Activated T-cell treated with anti-CD3 and anti-CD28 coated beads, Interleukin-2, amount 50 U/mL, for 24 hours (primary cell): Measurements from ENCODE around the gene RBM33.

Experiments
- DNase-seq: peaks from one replicate; pipeline ENCODE4 v3.0.0-alpha.2; 2020
- H3K27ac Mint-ChIP-seq: 2 replicates; pipeline ENCODE4 v1.8.0; 2020; ENCODE audit warnings: mild to moderate bottlenecking, mixed read lengths
- H3K27me3 Mint-ChIP-seq: 2 replicates; pipeline ENCODE4 v1.8.0; 2020; ENCODE audit warnings: mixed read lengths
- H3K36me3 Mint-ChIP-seq: 2 replicates; pipeline ENCODE4 v1.8.0; 2020; ENCODE audit warnings: low read depth, mixed read lengths
- H3K4me1 Mint-ChIP-seq: 2 replicates; pipeline ENCODE4 v1.8.0; 2020; ENCODE audit warnings: low read depth, mixed read lengths
- H3K4me3 Mint-ChIP-seq: 2 replicates; pipeline ENCODE4 v1.8.0; 2020; ENCODE audit warnings: mild to moderate bottlenecking, moderate library complexity, mixed read lengths
- H3K9me3 Mint-ChIP-seq: 2 replicates; pipeline ENCODE4 v1.8.0; 2020; ENCODE audit warnings: mixed read lengths

RBM33 gene

DNA sequence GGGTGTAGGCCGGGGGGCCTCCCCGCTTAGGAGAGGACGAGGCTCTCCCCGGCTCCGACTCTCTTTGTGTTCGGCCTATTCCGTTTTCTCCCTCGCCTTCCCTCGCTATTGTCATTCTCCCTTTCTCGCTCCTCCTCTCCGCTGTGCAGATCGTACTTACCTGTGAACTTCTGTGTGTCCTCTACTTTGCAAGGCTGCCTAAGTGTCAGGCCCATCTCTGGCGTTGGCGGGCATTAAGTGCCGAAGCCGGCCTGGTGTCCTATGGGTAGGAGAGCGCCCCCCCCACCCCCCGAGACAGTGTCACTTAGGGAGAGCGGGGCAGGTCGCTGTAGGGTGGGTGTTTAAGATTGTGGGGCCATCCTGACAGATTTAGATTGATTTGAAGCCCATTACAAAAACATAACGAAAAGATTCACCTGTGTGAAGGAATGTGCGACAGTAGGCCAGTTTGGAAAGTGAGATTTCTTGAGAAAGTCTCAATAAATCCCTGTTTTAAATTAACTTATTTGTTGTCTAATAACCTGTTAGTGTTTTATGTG is 579 bp downstream of the RBM33 start:
- H3K27me3 Mint-ChIP-seq, result no peaks in the 10 kb centered on the region
- H3K27ac Mint-ChIP-seq, result peak overlapping the region; percentile 97
- peaks cover 93% of the 10 kb centered on the region for H3K36me3 Mint-ChIP-seq
- peak overlapping the region; percentile 92 for H3K4me3 Mint-ChIP-seq
- H3K9me3 Mint-ChIP-seq, result peaks cover 18% of the 10 kb centered on the region
- peaks cover 56% of the 10 kb centered on the region for H3K4me1 Mint-ChIP-seq
- DNase-seq, result peak; percentile 67

DNA sequence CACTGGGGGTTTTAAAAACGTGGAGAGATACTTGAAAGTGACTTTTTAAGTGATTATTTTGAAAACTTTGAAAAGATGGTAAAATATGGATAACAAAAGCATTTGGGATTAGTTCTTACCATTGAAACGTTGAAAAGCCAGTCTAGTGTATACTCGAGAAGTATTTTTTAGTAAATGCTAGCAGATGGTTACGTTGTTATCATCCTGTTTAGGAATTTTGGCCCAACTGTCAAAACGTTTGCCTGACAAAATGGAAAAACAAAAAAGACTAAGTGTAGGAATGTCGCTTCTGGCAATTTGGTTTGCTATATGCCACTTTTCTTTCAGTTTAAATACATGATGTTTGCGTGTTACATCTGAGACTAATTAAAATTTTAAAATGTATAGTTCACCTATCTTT is 1.2 kb downstream of the RBM33 start:
- Mint-ChIP-seq H3K27ac (peak overlapping the region; percentile 97), H3K4me3 (peak overlapping the region; percentile 92), H3K4me1 (peaks cover 61% of the 10 kb centered on the region), H3K36me3 (peaks cover 91% of the 10 kb centered on the region), H3K9me3 (peaks cover 18% of the 10 kb centered on the region), H3K27me3 (no peaks in the 10 kb centered on the region)
- no peak for DNase-seq

DNA sequence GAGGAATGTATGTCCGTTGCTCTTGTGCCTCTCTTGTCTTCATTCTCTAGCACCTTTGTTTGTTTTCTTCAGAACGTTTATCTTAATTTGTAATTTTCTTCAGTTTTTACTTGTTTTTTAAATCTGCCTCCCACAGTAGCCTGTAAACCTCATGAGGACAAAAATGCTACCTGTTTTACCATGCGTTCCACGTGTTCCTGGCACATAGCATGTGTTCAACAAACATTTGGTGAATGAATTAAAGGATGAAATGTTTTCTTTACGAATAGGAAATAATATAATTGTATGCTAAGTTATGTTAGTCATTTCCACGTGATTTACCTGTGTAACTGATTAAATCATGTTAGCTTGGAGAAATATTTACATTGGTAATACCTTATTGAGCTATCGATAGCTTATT is 2.2 kb downstream of the RBM33 start:
- peaks cover 72% of the 10 kb centered on the region for H3K4me1 Mint-ChIP-seq
- DNase-seq, result no peak
- peak overlapping the region; percentile 97 for H3K27ac Mint-ChIP-seq
- peaks cover 88% of the 10 kb centered on the region for H3K36me3 Mint-ChIP-seq
- H3K27me3 Mint-ChIP-seq, result no peaks in the 10 kb centered on the region
- peak overlapping the region; percentile 92 for H3K4me3 Mint-ChIP-seq
- H3K9me3 Mint-ChIP-seq, result peaks cover 18% of the 10 kb centered on the region

DNA sequence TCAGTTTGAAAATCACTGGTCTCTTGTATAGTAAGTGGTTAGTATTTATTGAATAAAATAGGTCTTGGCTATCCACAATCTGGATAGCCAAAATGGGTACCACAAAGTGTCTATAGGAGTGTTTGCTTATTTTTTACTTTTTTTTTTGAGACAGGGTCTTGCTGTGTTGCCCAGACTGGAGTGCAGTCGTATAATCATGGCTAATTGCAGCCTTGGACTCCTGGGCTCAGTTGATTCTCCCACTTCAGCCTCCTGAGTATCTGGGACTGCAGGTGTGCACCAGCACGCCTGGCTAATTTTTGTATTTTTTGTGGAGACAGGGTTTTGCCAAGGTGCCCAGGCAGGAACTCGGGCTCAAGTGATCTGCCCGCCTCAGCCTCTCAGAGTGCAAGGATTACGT is 2.8 kb downstream of the RBM33 start:
- H3K4me3 Mint-ChIP-seq, result peak overlapping the region; percentile 92
- H3K27ac Mint-ChIP-seq, result no peak overlapping the region
- peaks cover 85% of the 10 kb centered on the region for H3K36me3 Mint-ChIP-seq
- H3K9me3 Mint-ChIP-seq, result peaks cover 18% of the 10 kb centered on the region
- H3K27me3 Mint-ChIP-seq, result no peaks in the 10 kb centered on the region
- H3K4me1 Mint-ChIP-seq, result peaks cover 77% of the 10 kb centered on the region
- DNase-seq, result no peak

DNA sequence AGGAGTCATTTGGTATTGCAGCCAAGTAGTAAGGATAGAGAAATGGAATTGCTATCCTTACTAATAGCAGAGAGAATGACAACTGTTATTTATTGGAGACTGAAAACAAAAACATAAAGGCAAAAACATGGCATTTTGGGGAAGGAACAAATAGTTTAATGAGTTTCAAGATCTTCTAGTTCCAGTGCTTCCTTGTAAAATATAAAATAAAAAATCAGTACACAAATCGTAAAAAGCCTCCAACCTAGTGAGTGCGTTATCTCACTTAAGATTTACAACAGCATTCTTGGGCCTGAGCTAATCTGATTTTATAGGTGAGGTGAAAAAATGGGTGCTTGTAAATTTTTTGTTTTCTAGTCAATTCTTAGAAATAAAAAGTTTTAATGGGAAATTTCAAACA is 3.3 kb downstream of the RBM33 start:
- peak overlapping the region; percentile 18 for H3K4me3 Mint-ChIP-seq
- peaks cover 84% of the 10 kb centered on the region for H3K36me3 Mint-ChIP-seq
- H3K9me3 Mint-ChIP-seq, result peaks cover 18% of the 10 kb centered on the region
- H3K27ac Mint-ChIP-seq, result peak overlapping the region; percentile 26
- DNase-seq, result no peak
- peaks cover 79% of the 10 kb centered on the region for H3K4me1 Mint-ChIP-seq
- H3K27me3 Mint-ChIP-seq, result no peaks in the 10 kb centered on the region

DNA sequence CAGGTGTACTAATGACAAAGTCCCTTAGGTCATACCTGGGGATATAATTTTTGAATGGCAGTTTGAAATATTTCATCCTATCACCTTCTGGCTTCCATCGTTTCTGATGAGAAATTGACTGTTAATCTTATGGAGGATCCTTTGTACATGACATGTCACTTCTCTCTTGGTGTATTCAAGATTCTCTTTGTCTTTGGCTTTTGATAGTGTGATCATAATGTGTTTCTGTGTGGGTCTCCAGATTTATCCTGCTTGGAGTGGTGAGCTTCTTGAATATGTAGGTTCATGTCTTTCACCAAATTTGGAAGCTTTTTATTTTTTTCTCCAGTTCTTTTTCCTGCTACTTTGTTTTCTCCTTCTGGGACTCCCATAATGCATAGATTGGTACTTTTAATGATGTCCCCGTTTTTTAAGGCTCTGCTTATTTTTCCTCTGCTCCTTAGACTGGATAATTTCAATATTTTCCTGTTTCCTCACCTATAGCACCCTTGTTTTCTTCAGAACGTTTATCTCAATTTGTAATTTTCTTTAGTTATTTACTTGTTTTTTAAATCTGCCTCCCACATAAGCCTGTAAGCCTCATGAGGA is 4.4 kb downstream of the RBM33 start:
- H3K4me3 Mint-ChIP-seq, result no peak overlapping the region
- peaks cover 18% of the 10 kb centered on the region for H3K9me3 Mint-ChIP-seq
- peaks cover 82% of the 10 kb centered on the region for H3K4me1 Mint-ChIP-seq
- H3K27ac Mint-ChIP-seq, result no peak overlapping the region
- no peaks in the 10 kb centered on the region for H3K27me3 Mint-ChIP-seq
- H3K36me3 Mint-ChIP-seq, result peaks cover 78% of the 10 kb centered on the region
- no peak for DNase-seq

DNA sequence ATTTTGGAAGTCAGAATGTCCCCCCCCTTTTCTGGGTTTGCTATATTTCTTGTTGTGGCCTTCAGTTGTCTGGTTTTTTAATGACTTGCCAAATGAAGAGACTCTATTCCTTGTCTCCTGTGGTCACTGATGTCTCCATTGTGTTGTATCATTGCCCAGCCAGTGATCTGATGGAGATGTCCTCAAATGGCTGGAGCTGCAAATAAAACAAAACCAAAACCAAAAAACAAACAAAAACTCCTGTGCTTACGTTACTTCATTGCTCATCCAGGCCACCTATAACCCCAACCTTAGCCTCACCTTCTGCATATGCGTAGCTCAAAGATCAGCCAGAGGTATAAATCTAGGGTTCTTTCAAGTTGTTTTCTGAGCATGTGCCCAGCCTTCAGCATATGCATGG is 5.1 kb downstream of the RBM33 start:
- Mint-ChIP-seq H3K27ac (no peak overlapping the region), H3K4me1 (peaks cover 89% of the 10 kb centered on the region), H3K36me3 (peaks cover 77% of the 10 kb centered on the region), H3K9me3 (peaks cover 18% of the 10 kb centered on the region), H3K4me3 (no peak overlapping the region), H3K27me3 (no peaks in the 10 kb centered on the region)
- no peak for DNase-seq

DNA sequence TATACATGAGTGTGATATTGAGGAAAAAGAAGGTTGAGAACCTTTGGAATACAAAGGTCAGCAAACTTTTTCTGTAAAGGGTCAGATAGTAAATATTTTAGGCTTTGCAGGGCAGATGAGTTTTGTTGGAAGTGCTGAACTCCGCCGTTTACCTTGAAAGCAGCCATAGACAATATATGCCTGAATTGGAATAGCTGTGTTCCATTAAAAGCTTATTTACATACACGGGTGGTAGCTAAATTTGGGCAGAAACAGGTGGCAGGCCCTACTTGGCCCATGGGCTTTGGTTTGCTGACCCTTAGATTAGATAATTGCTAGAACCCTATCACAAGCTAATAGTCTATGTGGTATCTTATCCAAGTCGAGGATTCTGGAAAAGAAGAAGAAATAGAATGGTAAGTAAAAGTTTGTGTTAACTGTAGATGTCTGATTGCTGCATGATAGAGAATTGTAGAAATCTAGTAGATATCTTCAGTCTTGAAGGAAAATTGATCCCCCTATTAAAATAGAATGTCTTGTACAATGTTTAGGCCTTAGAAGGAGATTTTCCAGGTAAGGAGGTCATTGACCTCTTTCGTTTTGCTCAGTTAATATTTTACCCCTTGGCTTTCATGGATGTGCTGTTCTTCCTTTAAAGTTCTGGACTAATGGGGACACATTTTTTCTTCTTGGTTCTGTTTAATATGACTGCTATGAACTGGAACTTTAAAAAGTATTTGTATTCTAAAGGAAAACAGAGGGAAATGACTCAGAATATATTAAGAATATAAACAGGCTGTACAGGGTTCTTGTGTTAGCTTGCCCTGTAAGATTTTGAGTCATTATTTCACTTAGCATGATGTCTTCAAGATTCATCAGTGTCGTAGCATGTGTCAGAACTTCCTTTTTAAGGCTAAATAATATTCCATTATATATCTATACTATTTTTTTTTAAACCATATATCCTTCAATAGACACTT is 8.0 kb downstream of the RBM33 start:
- H3K36me3 Mint-ChIP-seq, result peaks cover 63% of the 10 kb centered on the region

DNA sequence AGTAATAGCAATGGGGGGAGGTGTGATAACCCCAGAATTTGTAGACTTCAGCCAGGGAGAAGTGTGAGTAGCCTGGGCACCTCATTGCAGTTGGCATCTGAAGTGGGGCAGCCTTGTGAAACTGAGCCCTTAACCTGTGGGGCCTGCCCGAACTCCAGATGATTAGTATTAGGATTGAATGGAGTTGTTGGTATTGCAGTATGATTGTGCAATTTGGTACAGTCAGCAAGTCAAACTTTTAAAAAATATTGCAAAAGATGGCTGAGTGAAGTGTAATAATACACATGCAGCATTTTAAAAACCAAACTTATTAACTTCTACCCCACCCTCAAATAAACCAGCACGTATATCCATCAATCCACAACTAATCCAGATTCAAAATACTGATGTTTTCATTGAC is 9.3 kb downstream of the RBM33 start:
- peaks cover 51% of the 10 kb centered on the region for H3K36me3 Mint-ChIP-seq
- no peaks in the 10 kb centered on the region for H3K27me3 Mint-ChIP-seq
- H3K27ac Mint-ChIP-seq, result peak overlapping the region; percentile 28
- no peak overlapping the region for H3K4me3 Mint-ChIP-seq
- peaks cover 10% of the 10 kb centered on the region for H3K9me3 Mint-ChIP-seq
- peaks cover 92% of the 10 kb centered on the region for H3K4me1 Mint-ChIP-seq
- no peak for DNase-seq

More for the DNA sequence above, 8.0 kb downstream of the RBM33 start:
- Mint-ChIP-seq H3K27me3 (no peaks in the 10 kb centered on the region), H3K9me3 (peaks cover 18% of the 10 kb centered on the region), H3K27ac (peak overlapping the region; percentile 76), H3K4me1 (peaks cover 94% of the 10 kb centered on the region), H3K4me3 (no peak overlapping the region)
- no peak for DNase-seq

DNA sequence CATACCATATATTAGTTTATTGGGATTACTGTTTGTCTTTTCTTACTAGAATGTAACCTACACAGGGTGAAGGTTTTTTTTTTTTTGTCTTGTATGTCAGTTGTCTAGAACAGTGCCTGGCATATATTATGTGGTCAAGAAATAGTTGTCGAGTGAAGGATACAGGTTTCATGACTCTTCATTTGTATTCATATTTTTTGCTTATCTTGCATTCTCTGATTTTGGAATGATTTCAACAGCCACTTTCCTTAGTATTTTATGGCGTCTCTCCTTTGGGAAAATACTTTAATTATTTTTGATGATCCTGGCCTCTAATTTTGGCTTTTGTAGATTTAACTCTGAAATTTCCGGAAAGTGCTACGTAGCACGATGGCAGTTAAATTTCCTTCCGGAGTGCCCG is 12.4 kb downstream of the RBM33 start:
- Mint-ChIP-seq H3K9me3 (no peaks in the 10 kb centered on the region), H3K27me3 (no peaks in the 10 kb centered on the region), H3K4me1 (peaks cover 88% of the 10 kb centered on the region), H3K4me3 (no peak overlapping the region), H3K27ac (peak overlapping the region; percentile 68), H3K36me3 (peaks cover 38% of the 10 kb centered on the region)
- no peak for DNase-seq

DNA sequence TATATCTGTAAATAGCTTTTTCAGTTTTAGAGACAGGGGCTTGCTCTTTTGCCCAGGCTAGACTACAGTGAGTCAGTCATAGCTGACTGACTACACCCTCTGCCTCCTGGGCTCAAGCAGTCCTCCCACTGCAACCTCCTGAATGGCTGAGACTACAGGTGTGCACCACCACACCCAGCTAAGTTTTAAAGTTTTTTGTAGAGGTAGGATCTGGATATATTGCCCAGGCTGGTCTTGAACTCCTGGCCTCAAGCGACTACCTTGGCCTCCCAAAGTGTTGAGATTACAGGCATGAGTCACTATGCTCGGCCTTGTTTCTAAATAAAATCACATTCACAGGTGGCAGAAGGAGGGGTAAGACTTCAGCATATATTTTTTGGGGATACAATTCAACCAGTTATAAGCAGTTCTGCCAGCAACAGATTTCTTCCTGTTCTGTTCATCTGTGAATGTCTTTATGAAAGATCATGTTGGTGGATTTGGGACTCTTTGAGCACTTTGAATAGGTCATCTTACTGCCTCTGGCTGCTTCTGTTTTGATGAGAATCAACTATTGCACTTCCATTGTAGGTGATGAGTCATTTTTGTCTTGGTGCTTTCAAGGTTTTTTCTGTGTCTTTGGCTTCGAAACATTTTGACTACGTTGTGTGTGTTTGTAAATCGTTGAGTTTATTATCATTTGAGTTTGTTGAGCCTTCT is 15.7 kb downstream of the RBM33 start:
- no peak for DNase-seq
- no peaks in the 10 kb centered on the region for H3K27me3 Mint-ChIP-seq
- H3K27ac Mint-ChIP-seq, result peak overlapping the region; percentile 86
- no peaks in the 10 kb centered on the region for H3K9me3 Mint-ChIP-seq
- peaks cover 47% of the 10 kb centered on the region for H3K36me3 Mint-ChIP-seq
- H3K4me3 Mint-ChIP-seq, result peak overlapping the region; percentile 29
- H3K4me1 Mint-ChIP-seq, result peaks cover 85% of the 10 kb centered on the region

DNA sequence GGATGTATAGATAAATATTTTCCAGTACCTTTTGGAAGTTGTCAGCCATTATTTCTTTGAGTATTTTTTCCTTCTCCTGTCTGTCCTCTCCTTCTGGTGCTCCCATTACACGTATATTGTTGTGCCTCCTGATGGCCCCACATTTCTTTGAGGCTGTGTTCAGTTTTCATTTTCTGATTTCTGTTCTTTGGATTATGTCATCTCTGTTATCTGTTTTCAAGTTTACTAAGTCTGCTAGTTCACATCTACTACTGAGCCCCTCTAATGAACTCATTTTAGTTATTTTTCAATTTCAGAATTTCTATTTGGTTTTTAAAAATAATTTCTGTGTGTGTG is 16.3 kb downstream of the RBM33 start:
- H3K27ac Mint-ChIP-seq, result peak overlapping the region; percentile 86
- H3K4me1 Mint-ChIP-seq, result peaks cover 86% of the 10 kb centered on the region
- H3K9me3 Mint-ChIP-seq, result no peaks in the 10 kb centered on the region
- no peaks in the 10 kb centered on the region for H3K27me3 Mint-ChIP-seq
- peak overlapping the region; percentile 29 for H3K4me3 Mint-ChIP-seq
- peaks cover 50% of the 10 kb centered on the region for H3K36me3 Mint-ChIP-seq
- no peak for DNase-seq

DNA sequence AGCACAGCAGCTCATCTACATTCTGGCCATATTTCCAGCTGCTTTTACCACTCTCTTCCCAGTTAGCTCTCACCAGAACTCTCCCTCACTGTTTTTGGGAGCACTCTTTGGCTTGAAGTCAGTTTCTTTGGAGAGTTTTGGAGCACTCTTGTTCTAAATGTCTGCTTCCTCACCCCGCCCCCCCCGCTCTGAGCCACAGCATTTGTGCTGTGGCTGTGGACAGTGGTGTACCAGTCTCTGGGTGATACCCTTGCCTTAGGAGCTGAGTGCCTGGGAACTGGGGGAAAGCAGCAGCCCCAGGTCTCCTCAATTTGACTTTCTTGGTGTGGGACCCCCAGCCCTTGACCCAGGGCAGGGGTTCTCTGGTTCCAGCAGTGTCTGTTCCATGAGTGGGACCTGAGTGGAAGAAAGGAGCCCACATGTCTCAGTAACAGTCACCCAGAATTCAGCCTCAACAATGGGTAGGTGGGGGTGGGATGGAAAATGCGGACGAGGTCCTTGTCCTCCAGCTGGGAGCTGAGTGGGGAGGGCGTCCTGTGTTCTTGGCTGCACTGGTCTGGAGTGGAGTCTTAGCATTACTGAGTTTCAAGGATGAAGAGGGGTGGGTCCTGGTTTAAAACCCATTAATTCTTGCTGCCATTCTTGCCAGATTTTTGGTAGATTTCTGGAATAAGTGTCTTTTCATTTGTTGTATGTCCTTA is 18.0 kb downstream of the RBM33 start:
- H3K9me3 Mint-ChIP-seq, result no peaks in the 10 kb centered on the region
- no peaks in the 10 kb centered on the region for H3K27me3 Mint-ChIP-seq
- H3K4me1 Mint-ChIP-seq, result peaks cover 86% of the 10 kb centered on the region
- no peak overlapping the region for H3K4me3 Mint-ChIP-seq
- H3K36me3 Mint-ChIP-seq, result peaks cover 54% of the 10 kb centered on the region
- peak overlapping the region; percentile 33 for H3K27ac Mint-ChIP-seq
- no peak for DNase-seq

DNA sequence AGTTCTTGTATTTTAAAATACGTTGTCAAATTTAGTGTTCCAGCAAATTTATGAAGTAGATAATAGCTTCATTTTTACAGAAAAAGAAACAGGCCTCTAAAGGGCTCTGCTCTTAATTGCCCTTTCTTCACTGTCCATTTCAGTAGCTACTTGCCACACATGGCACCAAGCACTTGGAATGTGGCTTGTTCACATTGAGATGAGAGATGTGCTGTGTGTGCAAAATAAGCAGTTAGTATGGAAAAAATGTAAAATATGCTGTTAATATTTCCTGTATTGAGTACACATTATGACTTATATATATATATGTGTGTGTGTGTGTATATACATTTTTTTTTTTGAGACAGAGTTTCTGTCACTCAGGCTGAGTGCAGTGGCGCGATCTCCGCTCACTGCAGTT is 19.5 kb downstream of the RBM33 start:
- Mint-ChIP-seq H3K27ac (no peak overlapping the region), H3K4me3 (no peak overlapping the region), H3K9me3 (no peaks in the 10 kb centered on the region), H3K36me3 (peaks cover 63% of the 10 kb centered on the region), H3K27me3 (no peaks in the 10 kb centered on the region), H3K4me1 (peaks cover 87% of the 10 kb centered on the region)
- no peak for DNase-seq
